GM12872 (cell line): ENCODE results near the gene HDAC7.

Experiments
- TF ChIP-seq, protein P1 (sequence below): IDR thresholded peaks from 3 replicates; pipeline ENCODE4 v1.5.1; 2011; ENCODE audit warnings: low read depth, mild to moderate bottlenecking, low read length, moderate library complexity; ENCODE audit not compliant: insufficient read depth

HDAC7 gene

GRCh38 chr12:47785887-47786661 lies 33.6 kb downstream of the HDAC7 start:
- TF ChIP-seq, protein P1, sequence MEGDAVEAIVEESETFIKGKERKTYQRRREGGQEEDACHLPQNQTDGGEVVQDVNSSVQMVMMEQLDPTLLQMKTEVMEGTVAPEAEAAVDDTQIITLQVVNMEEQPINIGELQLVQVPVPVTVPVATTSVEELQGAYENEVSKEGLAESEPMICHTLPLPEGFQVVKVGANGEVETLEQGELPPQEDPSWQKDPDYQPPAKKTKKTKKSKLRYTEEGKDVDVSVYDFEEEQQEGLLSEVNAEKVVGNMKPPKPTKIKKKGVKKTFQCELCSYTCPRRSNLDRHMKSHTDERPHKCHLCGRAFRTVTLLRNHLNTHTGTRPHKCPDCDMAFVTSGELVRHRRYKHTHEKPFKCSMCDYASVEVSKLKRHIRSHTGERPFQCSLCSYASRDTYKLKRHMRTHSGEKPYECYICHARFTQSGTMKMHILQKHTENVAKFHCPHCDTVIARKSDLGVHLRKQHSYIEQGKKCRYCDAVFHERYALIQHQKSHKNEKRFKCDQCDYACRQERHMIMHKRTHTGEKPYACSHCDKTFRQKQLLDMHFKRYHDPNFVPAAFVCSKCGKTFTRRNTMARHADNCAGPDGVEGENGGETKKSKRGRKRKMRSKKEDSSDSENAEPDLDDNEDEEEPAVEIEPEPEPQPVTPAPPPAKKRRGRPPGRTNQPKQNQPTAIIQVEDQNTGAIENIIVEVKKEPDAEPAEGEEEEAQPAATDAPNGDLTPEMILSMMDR = no peak

DNA sequence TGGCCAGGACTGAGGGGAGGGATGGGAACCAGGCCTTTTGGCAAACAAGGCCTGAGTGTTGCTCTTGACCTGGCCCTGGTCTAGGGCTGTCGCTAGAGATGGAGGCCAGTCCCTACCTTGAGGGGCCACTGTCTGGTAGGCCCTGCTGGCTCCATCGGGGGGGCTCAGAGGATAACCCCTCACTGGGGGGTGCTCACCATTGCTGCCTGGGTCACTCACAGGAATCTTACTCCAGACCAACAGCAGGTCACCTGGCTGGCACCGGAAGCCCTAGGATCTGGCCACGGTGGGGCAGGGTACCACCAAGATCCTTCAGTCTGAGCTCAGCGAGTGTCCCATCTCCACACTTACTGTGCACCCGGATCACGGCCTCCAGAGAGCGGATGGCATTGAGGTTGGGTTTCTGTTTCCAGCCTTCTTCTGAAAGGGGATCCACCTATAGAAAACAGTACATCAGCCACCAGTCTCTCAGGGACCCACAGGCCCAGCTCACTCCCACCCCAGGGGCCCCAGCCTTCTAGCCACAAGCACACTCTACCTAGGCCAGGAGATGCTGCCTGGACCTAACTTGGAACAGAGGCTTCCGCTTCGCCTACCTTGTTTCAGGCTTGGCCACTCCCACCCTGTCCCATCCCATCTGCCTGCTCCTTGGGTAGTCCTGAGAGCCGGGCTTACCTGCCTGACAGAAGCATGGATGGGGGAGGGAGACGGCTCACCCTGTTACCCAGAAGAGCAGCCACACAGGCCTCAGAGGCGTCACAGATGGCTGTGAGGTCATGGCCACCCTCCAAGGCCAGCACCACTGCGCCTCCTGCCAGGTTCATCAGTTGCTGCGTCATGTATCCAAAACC lies 34.4 kb downstream of the HDAC7 start:
- TF ChIP-seq, protein P1 = no peak

- TF ChIP-seq, protein P1 = no peak
These were observed 35.6 kb downstream of the HDAC7 start for GRCh38 chr12:47783821-47784819.

DNA sequence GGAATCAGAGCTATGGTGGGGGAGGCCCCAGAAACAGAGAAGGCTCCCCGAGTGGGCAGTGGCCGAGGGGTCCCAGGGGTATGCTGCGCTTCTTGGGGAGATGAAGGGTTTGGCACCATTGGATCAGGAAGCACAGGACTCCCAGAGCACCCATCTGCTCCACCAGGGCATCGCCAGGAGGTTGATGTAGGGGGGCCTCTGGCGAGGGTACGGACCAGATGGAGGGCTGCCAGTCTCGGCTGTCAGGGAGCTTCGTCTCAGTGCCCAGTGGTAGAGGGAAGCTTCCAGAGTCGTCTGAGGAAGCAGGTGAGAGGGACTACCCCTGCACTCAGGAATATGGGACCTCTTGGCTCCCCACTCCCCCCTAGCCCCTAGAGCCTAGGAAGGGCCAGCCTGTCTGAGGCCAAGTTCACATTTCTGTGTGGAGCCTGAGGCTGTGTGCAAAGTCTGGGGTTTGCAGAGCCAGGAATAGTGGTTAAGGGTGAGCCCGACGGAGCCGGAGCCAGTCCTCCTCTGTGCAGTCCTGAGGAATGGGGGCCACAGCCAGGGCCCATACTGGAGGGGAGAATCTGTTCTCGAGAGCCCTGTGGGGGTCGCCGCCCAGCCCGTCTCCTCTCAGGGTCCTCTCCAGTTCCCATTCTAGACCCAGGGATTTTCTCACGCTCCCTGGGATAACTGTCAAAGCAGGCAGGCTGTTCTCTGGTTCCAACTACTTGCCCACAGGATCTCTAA lies 36.5 kb downstream of the HDAC7 start:
- TF ChIP-seq, protein P1 = no peak

DNA sequence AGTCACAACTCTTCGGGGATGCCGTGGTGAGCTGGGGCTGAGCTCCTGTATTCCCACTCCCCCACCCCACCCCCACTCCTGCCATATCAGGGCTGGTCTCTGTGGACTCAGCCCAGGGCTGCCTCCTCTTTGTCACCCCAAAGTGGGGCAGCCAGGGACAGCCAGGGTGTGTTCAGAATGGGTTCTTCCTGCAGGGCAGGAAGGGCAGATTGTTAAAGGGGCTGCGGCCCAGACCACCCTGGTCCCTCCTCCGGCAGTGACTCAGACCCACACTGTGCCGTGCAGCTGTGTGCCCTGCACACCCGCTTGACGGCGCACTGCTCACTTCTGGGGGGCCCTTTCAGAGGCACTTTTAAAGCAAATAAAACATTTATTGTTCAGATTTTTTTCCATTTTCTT lies 37.3 kb downstream of the HDAC7 start:
- TF ChIP-seq, protein P1 = no peak

DNA sequence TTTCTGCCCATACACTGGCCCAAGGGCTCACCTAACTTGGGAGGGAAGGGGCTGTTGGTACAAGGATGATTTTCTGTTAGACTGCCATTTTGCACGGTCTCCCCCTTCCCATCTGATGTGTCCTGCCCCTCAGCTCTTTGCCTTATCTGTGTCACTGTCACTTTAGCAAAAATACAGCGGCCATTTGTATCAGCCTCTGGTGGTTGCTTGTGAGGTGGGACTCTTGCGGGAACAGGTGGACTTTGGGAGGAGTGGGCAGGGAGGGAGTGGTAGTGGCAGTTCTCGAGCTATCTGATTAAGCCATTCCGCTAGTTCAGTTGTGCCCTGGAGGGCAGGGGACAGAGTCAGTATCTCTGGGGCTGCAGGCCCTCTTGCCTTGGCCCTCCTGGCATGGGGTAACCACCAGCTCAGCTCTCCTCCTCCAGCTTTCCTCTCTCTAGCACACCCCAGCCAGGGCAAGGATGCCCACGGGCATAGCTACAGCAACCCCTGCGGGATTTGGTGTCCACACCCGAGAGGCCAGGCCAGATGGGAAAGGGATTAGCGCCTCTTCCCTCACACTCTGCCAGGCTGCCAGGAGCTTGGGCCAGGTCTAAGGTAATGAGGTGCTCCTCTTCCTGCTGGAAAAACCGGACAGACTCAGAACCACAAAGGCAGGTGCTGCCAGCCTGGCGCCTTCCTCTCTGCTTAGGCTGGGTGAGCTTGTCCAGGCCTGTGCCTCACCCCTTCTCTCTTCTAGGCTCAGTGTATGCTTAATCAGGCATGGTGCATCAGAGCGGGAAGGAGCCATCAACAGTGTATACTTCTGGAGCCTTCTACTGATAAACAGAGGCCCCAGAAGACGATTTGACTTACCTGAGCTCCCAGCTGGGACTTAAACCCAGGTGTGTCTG lies 38.0 kb downstream of the HDAC7 start:
- TF ChIP-seq, protein P1 = no peak
